CD4-positive, alpha-beta T cell (primary cell): ENCODE measurements around the gene CDH13. TPM values are rescaled to one million over a fixed set of nuclear protein-coding genes. Genes with fewer than 3 reads are reported as not detected.

Experiments used
- ATAC-seq: fragments of 200-7000 bp; cut with Tn5 transposase; one replicate; pipeline ENCODE4 v1.10.0; 2022; ENCODE audit warnings: mild to moderate bottlenecking; ENCODE audit not compliant: poor library complexity
- CTCF ChIA-PET: fragments of 350-600 bp; sonication (Branson Sonifier 250); formaldehyde crosslinking; loops from one replicate; lab custom pipeline; 2021; ENCODE audit warnings: antibody characterized with exemption, inconsistent platforms; lab: Charles Lee
- POLR2A ChIA-PET: fragments of 350-600 bp; sonication (Branson Sonifier 250); formaldehyde crosslinking; loops from one replicate; lab custom pipeline; 2021; ENCODE audit warnings: antibody characterized with exemption, inconsistent platforms; lab: Charles Lee
- DNase-seq, 14 experiments: peaks; one replicate each; pipeline ENCODE4 v3.0.0-alpha.2; 2013 to 2020; ENCODE audit warnings: mixed read lengths in 2 of 14
- H3K27ac ChIP-seq, 2 donors: one replicate each; pipeline versions ENCODE4 v1.5.1 to v1.7.0; 2013; ENCODE audit warnings: low read length in 2 of 2, low read depth in 1 of 2, mild to moderate bottlenecking in 1 of 2
- H3K27me3 ChIP-seq, 2 experiments: 1 replicate in 1 of 2; 2 replicates in 1 of 2; pipeline versions ENCODE4 v1.6.1 to v1.7.0; 2013; ENCODE audit warnings: low read length in 2 of 2, control low read depth in 1 of 2, mild to moderate bottlenecking in 1 of 2, moderate library complexity in 1 of 2; ENCODE audit not compliant: insufficient read depth in 2 of 2, control insufficient read depth in 1 of 2
- H3K36me3 ChIP-seq: one replicate; pipeline ENCODE4 v1.6.1; 2013; ENCODE audit warnings: low read length, control low read depth; ENCODE audit not compliant: insufficient read depth
- H3K4me1 ChIP-seq: one replicate; pipeline ENCODE4 v1.6.1; 2013; ENCODE audit warnings: low read length, control low read depth; ENCODE audit not compliant: insufficient read depth
- H3K4me3 ChIP-seq: one replicate; pipeline ENCODE4 v1.5.1; 2013; ENCODE audit warnings: mild to moderate bottlenecking, low read length, moderate library complexity
- H3K9me3 ChIP-seq, 2 experiments: 1 replicate in 1 of 2; 2 replicates in 1 of 2; pipeline versions ENCODE4 v1.6.1 to v1.7.0; 2013; ENCODE audit warnings: low read length in 2 of 2, mild to moderate bottlenecking in 2 of 2, control low read depth in 1 of 2, moderate library complexity in 1 of 2; ENCODE audit not compliant: control insufficient read depth in 1 of 2, insufficient read depth in 1 of 2
- H3K27ac Mint-ChIP-seq: one replicate; pipeline ENCODE4 v1.8.0; 2020; ENCODE audit warnings: mixed read lengths
- H3K27me3 Mint-ChIP-seq: one replicate; pipeline ENCODE4 v1.8.0; 2021; ENCODE audit warnings: mixed read lengths
- H3K36me3 Mint-ChIP-seq: one replicate; pipeline ENCODE4 v1.8.0; 2021; ENCODE audit warnings: low read depth, mixed read lengths
- H3K4me1 Mint-ChIP-seq: one replicate; pipeline ENCODE4 v1.8.0; 2021; ENCODE audit warnings: low read depth, mixed read lengths
- H3K4me3 Mint-ChIP-seq: one replicate; pipeline ENCODE4 v1.8.0; 2020; ENCODE audit warnings: mild to moderate bottlenecking, mixed read lengths
- H3K9me3 Mint-ChIP-seq: one replicate; pipeline ENCODE4 v1.8.0; 2020; ENCODE audit warnings: mixed read lengths
- CTCF ChIP-seq: fragments of 200-600 bp; IDR thresholded peaks from one replicate; pipeline ENCODE4 v1.8.0; 2022; ENCODE audit warnings: antibody characterized with exemption, mild to moderate bottlenecking
- intact Hi-C, 2 experiments: fragments of 100-400 bp; cut with DNase I in 1 of 2; cut with micrococcal nuclease in 1 of 2; formaldehyde crosslinking; loops; one replicate each; pipeline versions ENCODE4 v1.15.1 to v1.9.0; 2023 to 2025; cut with DNase I, micrococcal nuclease
- total RNA-seq, 174 experiments: library from RNA in 2 of 174; stranded (reverse) in 2 of 174; gene quantifications; one replicate each; pipeline ENCODE4 v1.2.3 and lab custom pipeline; 2021 to 2026

The CDH13 gene
- total RNA-seq, 2 experiments from 2014 or later = not detected

- H3K4me3 Mint-ChIP-seq = peak overlapping the region; percentile 15
- peak; percentile 3 for ATAC-seq
- peaks cover 3% of the 10 kb centered on the region for H3K9me3 Mint-ChIP-seq
- Histone ChIP-seq H3K4me1 (peaks cover 83% of the 10 kb centered on the region), H3K27me3 (no peaks in the 10 kb centered on the region), H3K4me3 (no peak overlapping the region), H3K27ac (peak overlapping the region; percentile 71 to 80), H3K36me3 (no peaks in the 10 kb centered on the region), H3K9me3 (no peaks in the 10 kb centered on the region)
- H3K4me1 Mint-ChIP-seq = peaks cover 97% of the 10 kb centered on the region
- intact Hi-C loops = loop anchor here in 1 of 2 experiments (2.0 to 10.0 kb wide), 2 partner anchors 15 to 481 kb away; partner anchors contain the start of gene MPHOSPH6
- ChIA-PET CTCF (interaction anchor here (1.1 kb wide), 2 partner anchors 16 kb away, joined by 3 to 4 read pairs; no protein-coding TSS in a partner anchor), POLR2A (interaction anchor here (1.3 to 2.0 kb wide), 5 partner anchors 10 to 27 kb away, joined by 3 to 12 read pairs (median 6); no protein-coding TSS in a partner anchor)
- no peaks in the 10 kb centered on the region for H3K27me3 Mint-ChIP-seq
- DNase-seq = peak in 2 of 14 experiments; percentile 26 to 38
- no peak for TF ChIP-seq CTCF
- peak overlapping the region; percentile 86 for H3K27ac Mint-ChIP-seq
- H3K36me3 Mint-ChIP-seq = no peaks in the 10 kb centered on the region
Measured at GRCh38 chr16:82655720-82656490, 29.1 kb downstream of the CDH13 start.

GRCh38 chr16:82657239-82657638 lies 30.5 kb downstream of the CDH13 start:
- peaks cover 84% of the 10 kb centered on the region for H3K4me1 Mint-ChIP-seq
- no peaks in the 10 kb centered on the region for H3K27me3 Mint-ChIP-seq
- Histone ChIP-seq H3K4me3 (no peak overlapping the region), H3K27me3 (no peaks in the 10 kb centered on the region), H3K36me3 (no peaks in the 10 kb centered on the region), H3K4me1 (peaks cover 75% of the 10 kb centered on the region), H3K9me3 (no peaks in the 10 kb centered on the region), H3K27ac (no peak overlapping the region)
- CTCF ChIA-PET = interaction anchor here (1.5 kb wide), 1 partner anchor 16 kb away, joined by 3 read pairs; no protein-coding TSS in a partner anchor
- TF ChIP-seq CTCF = no peak
- H3K4me3 Mint-ChIP-seq = no peak overlapping the region
- H3K9me3 Mint-ChIP-seq = peaks cover 3% of the 10 kb centered on the region
- DNase-seq = no peak
- H3K27ac Mint-ChIP-seq = peak overlapping the region; percentile 86
- POLR2A ChIA-PET = interaction anchor here (1.0 kb wide), 1 partner anchor 15 kb away, joined by 3 read pairs; no protein-coding TSS in a partner anchor
- H3K36me3 Mint-ChIP-seq = no peaks in the 10 kb centered on the region
- no peak for ATAC-seq
- intact Hi-C loops = loop anchor here in 1 of 2 experiments (10.0 kb wide), 1 partner anchor 482 kb away; the partner anchor contains the start of gene MPHOSPH6

DNA sequence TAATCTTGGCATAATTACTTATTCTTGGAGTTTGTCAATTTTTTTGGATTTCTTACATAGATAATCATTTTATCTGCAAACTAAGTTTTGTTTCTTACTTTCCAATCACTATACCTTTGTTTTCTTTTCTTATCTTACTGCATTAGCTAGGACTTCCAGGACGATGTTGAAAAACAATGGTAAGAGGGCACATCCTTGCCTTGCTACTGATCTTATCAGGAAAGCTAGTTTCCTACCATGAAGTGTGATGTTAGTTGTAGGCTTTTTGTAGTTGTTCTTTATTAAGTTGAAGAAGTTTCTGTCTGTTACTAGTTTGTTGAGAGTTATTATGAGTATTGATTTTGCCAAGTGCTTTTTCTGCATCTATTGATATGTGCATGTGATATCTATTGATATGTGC lies 31.0 kb downstream of the CDH13 start:
- no peaks in the 10 kb centered on the region for H3K36me3 Mint-ChIP-seq
- H3K27ac Mint-ChIP-seq = peak overlapping the region; percentile 54
- ChIA-PET CTCF (interaction anchor here (1.5 kb wide), 1 partner anchor 17 kb away, joined by 3 read pairs; no protein-coding TSS in a partner anchor), POLR2A (interaction anchor here (1.0 kb wide), 1 partner anchor 15 kb away, joined by 3 read pairs; no protein-coding TSS in a partner anchor)
- no peak overlapping the region for H3K4me3 Mint-ChIP-seq
- Histone ChIP-seq H3K36me3 (no peaks in the 10 kb centered on the region), H3K4me1 (peaks cover 70% of the 10 kb centered on the region), H3K27ac (no peak overlapping the region), H3K9me3 (no peaks in the 10 kb centered on the region), H3K4me3 (no peak overlapping the region), H3K27me3 (no peaks in the 10 kb centered on the region)
- H3K9me3 Mint-ChIP-seq = peaks cover 3% of the 10 kb centered on the region
- no peak for TF ChIP-seq CTCF
- ATAC-seq = no peak
- H3K27me3 Mint-ChIP-seq = no peaks in the 10 kb centered on the region
- DNase-seq = peak in 2 of 14 experiments; percentile 13 to 23
- intact Hi-C loops = loop anchor here in 1 of 2 experiments (10.0 kb wide), 1 partner anchor 483 kb away; the partner anchor contains the start of gene MPHOSPH6
- H3K4me1 Mint-ChIP-seq = peaks cover 78% of the 10 kb centered on the region
